Measurements from ENCODE around the gene UGGT1.
"Not testable (repeated sequence)": the region's sequence is repeated elsewhere in the genome, so short reads cannot be mapped to it uniquely, and the experiment has no call there.

The UGGT1 gene

DNA sequence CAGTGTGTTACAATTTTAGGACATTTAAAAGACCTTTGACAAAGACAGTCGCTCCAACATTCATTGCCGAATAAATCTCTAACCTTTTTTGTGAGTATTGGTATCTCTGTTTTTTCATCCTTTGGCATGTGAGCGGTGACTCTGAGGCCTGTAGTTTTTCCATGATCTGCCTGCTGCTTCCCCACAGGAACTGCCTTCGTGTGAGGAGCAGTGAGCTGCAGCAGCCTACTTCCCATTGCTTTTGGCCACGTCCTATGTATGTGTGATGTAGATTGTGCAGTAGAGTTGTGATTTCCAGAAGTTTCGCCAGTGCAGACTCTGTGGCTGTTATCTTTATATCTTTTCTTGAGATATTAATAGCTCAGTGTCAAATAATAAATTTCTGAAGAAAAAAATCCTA lies 79.8 kb downstream of the UGGT1 start:
- Histone ChIP-seq H3K4me1 (ENCODE audit: insufficient read depth, low read length) (no peaks in the 10 kb centered on the region), H3K9me3 (ENCODE audit: control insufficient read depth, insufficient read depth, low read length) (no peaks in the 10 kb centered on the region), H3K9ac (ENCODE audit: low read depth, low read length) (no peak overlapping the region), H3K36me3 (ENCODE audit: insufficient read depth, low read length) (peaks cover 26% of the 10 kb centered on the region)

DNA sequence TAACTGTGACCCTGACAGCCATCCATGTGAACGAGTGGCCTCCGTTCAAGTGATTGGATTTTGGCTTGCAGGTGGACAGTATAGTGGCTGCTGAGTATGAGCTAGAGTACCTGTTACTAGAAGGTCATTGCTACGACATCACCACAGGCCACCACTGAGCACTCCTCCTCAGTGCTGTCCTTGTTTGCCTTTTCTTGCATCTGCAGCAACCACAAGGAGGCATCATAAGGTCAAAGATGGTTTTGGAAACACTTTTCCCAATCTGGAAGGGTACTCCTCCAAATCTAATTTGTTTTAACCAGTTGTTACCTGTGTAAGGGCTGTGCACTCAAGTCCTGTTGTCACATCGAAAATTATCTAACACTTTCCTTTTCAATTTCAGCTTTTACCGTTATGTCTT lies 81.2 kb downstream of the UGGT1 start:
- Histone ChIP-seq H3K4me1 (ENCODE audit: insufficient read depth, low read length) (no peaks in the 10 kb centered on the region), H3K9ac (ENCODE audit: low read depth, low read length) (no peak overlapping the region), H3K36me3 (ENCODE audit: insufficient read depth, low read length) (peaks cover 23% of the 10 kb centered on the region), H3K9me3 (ENCODE audit: control insufficient read depth, insufficient read depth, low read length) (no peaks in the 10 kb centered on the region)

DNA sequence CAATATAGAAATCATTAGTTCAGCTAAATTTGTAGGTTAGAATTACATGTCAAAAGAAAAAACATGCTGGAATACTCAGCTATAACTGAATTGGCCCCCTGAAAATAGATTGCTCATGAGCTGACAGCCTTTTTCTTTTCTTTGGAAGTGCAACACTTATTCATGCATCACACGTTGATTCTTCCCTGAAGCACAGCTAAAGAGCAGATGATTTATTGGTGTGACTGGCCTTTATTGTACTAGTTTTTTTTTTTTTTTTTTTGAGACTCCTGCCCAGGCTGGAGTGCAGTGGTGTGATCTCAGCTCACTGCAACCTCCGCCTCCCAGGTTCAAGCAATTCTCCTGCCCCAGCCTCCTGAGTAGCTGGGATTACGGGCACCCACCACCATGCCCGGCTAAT lies 83.1 kb downstream of the UGGT1 start:
- not testable (repeated sequence) for H3K4me1 ChIP-seq (ENCODE audit: insufficient read depth, low read length); H3K9ac ChIP-seq (ENCODE audit: low read depth, low read length); H3K9me3 ChIP-seq (ENCODE audit: control insufficient read depth, insufficient read depth, low read length)
- peaks cover 26% of the 10 kb centered on the region for H3K36me3 ChIP-seq (ENCODE audit: insufficient read depth, low read length)

DNA sequence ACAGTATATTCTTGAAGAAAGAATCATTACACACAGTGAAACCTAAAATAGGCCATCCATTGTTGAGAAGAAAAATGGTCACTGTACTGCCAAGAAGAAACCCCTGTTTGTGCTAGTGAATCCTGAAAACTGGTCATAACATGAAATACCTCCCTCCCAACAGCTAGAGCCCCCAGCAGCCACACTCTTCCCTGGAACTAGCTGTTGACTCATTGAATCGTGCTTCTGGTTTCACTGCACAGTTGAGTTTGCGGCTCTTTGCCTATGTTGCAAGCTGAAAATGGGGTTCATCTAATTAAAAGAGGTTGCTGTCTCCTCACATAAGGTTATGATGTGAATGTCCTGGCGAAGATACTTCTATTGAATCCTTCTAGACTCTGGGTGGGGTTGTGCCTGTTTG lies 86.3 kb downstream of the UGGT1 start:
- Histone ChIP-seq H3K4me1 (ENCODE audit: insufficient read depth, low read length) (no peaks in the 10 kb centered on the region), H3K9me3 (ENCODE audit: control insufficient read depth, insufficient read depth, low read length) (no peaks in the 10 kb centered on the region), H3K36me3 (ENCODE audit: insufficient read depth, low read length) (peaks cover 31% of the 10 kb centered on the region), H3K9ac (ENCODE audit: low read depth, low read length) (no peak overlapping the region)

DNA sequence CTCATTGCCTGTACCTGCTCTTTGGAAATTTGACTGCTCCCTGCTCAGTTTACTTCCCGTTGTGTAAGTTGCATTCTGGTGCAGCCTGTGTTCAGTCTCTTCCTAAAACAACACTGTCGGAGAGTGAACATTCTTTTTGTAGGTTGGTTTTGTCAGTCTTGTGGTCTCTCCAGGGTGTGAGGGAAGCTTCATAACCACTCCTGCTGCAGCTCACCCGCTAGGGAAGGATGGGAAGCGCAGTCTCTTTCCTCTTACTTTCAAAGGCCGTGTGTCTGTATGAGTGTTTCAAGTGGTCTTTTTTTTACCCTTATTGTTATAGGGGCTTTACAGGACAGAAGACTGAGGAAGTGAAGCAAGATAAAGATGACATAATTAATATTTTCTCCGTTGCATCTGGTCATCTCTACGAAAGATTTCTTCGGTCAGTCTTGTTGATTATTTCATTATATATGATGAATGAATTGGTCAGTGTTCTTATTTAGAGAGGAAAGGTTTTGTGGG lies 87.2 kb downstream of the UGGT1 start:
- Histone ChIP-seq H3K36me3 (ENCODE audit: insufficient read depth, low read length) (peaks cover 27% of the 10 kb centered on the region), H3K9ac (ENCODE audit: low read depth, low read length) (no peak overlapping the region), H3K9me3 (ENCODE audit: control insufficient read depth, insufficient read depth, low read length) (no peaks in the 10 kb centered on the region), H3K4me1 (ENCODE audit: insufficient read depth, low read length) (no peaks in the 10 kb centered on the region)

DNA sequence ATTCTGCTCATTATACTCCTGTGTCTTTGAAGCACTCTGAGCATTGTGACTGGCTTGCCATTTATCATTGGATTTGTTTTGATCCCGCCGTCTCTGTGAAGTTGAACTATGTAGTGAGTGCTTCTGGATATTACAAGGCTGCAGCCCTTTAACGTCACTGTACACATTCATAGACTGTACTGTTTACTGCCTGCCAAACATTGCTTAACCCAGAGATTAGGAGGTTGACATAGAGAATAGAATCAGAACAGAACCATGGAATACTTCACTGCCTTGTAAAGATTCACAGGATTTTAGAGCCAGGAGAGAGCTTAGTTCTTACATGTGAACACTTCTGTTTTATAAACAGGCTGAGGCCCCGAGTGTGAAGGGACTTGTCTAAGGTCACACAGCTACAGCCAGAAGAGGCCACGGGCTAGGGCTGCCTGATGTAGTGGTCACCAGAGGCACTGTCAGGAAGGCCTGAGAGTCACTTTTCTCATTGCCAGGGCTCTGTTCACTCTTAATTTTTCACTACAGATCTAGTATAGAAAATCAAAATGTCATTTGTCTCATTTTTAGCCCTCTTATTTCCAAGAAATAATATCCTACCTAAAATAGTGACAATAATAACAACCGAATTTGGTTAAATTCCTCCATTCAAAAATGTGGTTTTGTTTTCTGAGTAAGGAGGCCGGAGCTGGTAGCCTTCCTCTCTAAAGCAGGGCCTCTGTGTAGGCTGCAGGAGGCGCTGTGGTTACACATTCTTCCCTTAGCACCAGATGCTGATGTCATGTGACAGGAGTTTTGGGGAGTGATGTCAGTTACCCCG lies 87.9 kb downstream of the UGGT1 start:
- H3K9ac ChIP-seq (ENCODE audit: low read depth, low read length) = no peak overlapping the region

DNA sequence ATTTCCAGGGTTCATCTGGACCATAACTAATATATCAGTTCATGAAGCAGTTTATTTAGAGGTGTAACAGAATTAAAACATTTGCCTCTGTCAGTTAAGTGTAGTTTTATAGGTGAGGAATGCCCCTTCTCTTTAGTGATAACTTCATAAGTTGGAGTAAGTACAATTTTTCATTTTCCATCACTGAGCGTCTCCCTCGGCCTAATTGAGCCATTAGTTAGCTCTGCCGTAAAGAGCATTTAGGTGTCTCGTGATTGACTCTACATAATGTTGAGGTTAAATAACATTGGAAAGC lies 88.4 kb downstream of the UGGT1 start:
- Histone ChIP-seq H3K36me3 (ENCODE audit: insufficient read depth, low read length) (peaks cover 24% of the 10 kb centered on the region), H3K9ac (ENCODE audit: low read depth, low read length) (no peak overlapping the region), H3K4me1 (ENCODE audit: insufficient read depth, low read length) (no peaks in the 10 kb centered on the region), H3K9me3 (ENCODE audit: control insufficient read depth, insufficient read depth, low read length) (no peaks in the 10 kb centered on the region)

More for the DNA sequence above, 87.9 kb downstream of the UGGT1 start:
- H3K4me1 ChIP-seq (ENCODE audit: insufficient read depth, low read length) = no peaks in the 10 kb centered on the region
- peaks cover 25% of the 10 kb centered on the region for H3K36me3 ChIP-seq (ENCODE audit: insufficient read depth, low read length)
- H3K9me3 ChIP-seq (ENCODE audit: control insufficient read depth, insufficient read depth, low read length) = no peaks in the 10 kb centered on the region

DNA sequence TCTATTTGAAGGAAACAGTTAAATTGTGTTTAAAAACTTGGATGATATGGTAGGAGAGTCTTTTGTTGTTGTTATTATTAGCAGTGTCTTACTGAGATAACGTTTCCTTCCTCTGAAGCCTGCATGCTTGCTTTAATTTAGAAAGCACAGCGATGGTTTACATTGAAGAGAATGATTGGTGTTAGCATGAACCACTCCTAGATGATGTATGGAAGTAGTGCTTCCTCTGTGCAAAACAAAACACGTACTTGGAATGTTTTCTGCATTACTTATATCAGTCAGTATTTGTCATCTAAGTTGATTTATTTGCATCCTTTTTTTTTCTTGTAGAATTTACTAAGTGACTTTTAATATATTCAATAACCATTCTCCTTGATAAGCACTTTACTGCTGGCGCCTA lies 89.0 kb downstream of the UGGT1 start:
- no peaks in the 10 kb centered on the region for H3K9me3 ChIP-seq (ENCODE audit: control insufficient read depth, insufficient read depth, low read length)
- no peak overlapping the region for H3K9ac ChIP-seq (ENCODE audit: low read depth, low read length)
- peaks cover 21% of the 10 kb centered on the region for H3K36me3 ChIP-seq (ENCODE audit: insufficient read depth, low read length)
- no peaks in the 10 kb centered on the region for H3K4me1 ChIP-seq (ENCODE audit: insufficient read depth, low read length)

DNA sequence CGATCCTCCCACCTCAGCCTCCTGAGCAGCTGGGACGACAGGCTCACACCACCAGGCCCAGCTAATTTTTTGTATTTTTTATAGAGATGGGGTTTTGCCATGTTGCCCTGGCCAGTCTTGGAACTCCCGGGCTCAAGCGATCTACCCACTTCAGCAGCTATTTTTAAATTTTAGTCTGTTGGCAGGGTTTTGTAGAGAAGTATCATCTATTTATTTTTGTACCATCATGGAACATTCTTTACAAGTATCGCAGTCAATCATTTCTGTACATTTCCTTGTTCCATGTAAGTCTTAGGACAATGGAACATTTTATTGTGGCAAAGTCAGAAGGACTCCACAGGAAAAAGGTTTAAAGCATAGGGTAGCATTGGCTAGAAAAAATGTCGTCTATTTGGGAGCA lies 94.6 kb downstream of the UGGT1 start:
- H3K4me1 ChIP-seq (ENCODE audit: insufficient read depth, low read length) = no peaks in the 10 kb centered on the region
- H3K9ac ChIP-seq (ENCODE audit: low read depth, low read length) = no peak overlapping the region

DNA sequence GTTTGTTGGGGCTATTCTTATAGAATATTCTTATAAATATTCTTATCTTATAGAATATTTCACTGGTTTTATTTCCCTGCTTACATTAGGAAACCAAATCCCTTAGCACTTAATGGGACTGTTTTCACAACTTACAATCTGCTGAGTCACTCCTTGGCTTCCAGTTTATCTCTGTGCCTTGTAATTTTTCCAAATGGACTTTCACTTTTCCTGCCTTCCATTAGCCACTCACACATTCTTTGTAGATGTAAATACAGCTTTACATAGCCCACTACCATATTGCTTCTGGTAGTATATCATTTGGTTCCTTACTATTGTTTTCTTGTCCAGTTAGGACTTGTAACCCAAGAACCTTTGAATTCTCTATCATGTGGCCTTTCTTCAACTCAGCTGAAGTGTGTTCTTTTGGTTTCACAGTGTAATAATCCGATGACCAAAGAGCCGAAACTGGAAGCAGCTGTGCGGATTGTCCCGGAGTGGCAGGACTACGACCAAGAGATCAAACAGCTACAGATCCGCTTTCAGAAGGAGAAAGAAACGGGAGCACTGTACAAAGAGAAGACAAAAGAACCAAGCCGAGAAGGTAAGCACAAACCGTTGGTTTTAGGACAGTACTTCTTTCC lies 96.1 kb downstream of the UGGT1 start:
- Histone ChIP-seq H3K36me3 (ENCODE audit: insufficient read depth, low read length) (peaks cover 13% of the 10 kb centered on the region), H3K4me1 (ENCODE audit: insufficient read depth, low read length) (no peaks in the 10 kb centered on the region)

More for the DNA sequence above, 94.6 kb downstream of the UGGT1 start:
- Histone ChIP-seq H3K36me3 (ENCODE audit: insufficient read depth, low read length) (peaks cover 15% of the 10 kb centered on the region), H3K9me3 (ENCODE audit: control insufficient read depth, insufficient read depth, low read length) (no peaks in the 10 kb centered on the region)

DNA sequence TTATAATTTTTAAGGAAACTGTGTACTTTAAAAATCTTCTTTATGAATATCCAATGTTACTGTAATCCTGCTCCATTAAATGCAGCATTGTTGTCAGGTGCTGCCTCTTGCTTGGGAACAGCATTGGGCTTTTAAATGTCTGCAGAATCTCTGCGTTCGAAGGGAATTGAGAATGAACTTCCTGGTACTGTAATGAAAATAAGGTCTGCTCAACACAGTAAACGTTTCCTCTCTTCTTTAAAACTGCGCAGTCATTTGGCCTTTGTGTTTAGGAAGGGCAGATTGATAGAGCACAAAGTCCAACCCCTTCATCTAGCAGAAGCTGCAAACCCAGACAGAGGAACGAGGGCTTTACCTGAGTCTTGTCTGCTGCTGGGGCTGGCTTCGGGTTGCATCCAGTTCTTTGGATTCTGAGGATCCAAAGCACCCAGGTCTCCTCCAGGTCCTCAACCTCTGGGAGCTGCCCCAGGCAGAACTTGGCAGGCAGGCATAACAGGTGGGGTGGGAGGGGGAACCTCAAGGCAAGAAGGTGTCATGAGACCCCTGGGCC lies 104.5 kb downstream of the UGGT1 start:
- H3K9me3 ChIP-seq (ENCODE audit: control insufficient read depth, insufficient read depth, low read length) = no peaks in the 10 kb centered on the region
- H3K36me3 ChIP-seq (ENCODE audit: insufficient read depth, low read length) = peaks cover 3% of the 10 kb centered on the region; the same call in 1 of the 2 replicates
- H3K4me1 ChIP-seq (ENCODE audit: insufficient read depth, low read length) = no peaks in the 10 kb centered on the region
- H3K9ac ChIP-seq (ENCODE audit: low read depth, low read length) = no peak overlapping the region

More for the DNA sequence above, 96.1 kb downstream of the UGGT1 start:
- H3K9me3 ChIP-seq (ENCODE audit: control insufficient read depth, insufficient read depth, low read length) = no peaks in the 10 kb centered on the region
- no peak overlapping the region for H3K9ac ChIP-seq (ENCODE audit: low read depth, low read length)

DNA sequence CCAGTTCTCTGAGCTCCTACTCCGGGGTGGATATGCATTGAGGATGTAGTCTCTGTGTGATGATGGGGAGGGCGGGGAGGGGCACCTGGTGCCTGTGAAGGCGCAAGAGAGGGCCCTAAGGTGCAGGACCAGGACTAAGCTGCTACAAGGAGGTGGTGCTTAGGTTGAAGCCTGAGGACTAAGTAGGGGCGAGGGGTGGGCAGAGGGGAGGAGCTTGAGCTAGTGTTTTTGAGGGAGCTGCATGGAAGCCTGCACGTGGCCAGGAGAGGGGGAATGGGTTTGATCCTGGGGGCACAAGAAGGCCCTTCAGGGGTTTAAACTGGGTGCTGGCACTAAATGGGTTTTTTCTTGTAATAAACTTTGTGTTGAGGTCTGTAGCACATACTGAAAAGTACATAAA lies 105.0 kb downstream of the UGGT1 start:
- Histone ChIP-seq H3K9ac (ENCODE audit: low read depth, low read length) (no peak overlapping the region), H3K4me1 (ENCODE audit: insufficient read depth, low read length) (no peaks in the 10 kb centered on the region), H3K9me3 (ENCODE audit: control insufficient read depth, insufficient read depth, low read length) (no peaks in the 10 kb centered on the region), H3K36me3 (ENCODE audit: insufficient read depth, low read length) (no peaks in the 10 kb centered on the region)

DNA sequence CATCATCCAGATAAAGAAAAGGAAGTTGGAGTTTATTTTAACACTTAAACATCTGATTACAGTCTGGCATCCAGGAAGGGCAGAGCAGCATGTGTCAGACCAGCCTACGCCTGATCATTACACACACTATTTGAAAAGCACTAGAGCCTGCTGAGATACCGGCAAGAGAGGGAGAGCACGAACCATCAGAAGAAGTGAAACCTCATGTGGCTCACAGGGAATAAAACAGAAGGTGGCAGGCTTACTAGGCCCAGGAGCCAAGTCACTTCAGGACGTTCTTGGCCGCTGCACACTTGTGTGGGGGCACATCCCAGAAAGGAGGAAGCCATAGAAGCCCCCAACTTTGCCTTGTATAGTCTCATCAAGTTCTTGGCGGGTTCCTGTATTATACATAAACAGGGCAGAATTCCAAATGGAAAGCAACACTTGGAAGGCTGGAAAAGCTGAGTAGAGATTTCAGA lies 105.5 kb downstream of the UGGT1 start:
- no peaks in the 10 kb centered on the region for H3K36me3 ChIP-seq (ENCODE audit: insufficient read depth, low read length)
- H3K9ac ChIP-seq (ENCODE audit: low read depth, low read length) = no peak overlapping the region
- no peaks in the 10 kb centered on the region for H3K4me1 ChIP-seq (ENCODE audit: insufficient read depth, low read length)
- no peaks in the 10 kb centered on the region for H3K9me3 ChIP-seq (ENCODE audit: control insufficient read depth, insufficient read depth, low read length)

DNA sequence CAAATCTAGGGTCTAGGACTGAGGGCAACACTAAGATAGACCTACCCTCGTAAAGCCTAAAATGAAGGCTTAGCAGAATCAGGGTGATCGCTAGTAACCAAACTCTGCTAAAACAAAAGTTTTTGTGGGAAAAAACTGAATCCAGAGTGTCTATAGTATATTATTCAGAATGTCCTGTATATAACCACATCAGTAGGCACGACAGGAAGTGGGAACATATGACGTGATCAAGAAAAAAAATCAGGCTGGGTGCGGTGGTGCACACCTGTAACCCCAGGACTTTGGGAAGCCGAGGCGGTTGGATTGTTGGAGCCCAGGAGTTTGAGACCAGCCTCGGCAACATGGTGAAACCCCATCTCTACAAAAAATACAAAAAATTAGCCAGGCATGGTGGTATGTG lies 106.1 kb downstream of the UGGT1 start:
- no peaks in the 10 kb centered on the region for H3K36me3 ChIP-seq (ENCODE audit: insufficient read depth, low read length)
- no peaks in the 10 kb centered on the region for H3K9me3 ChIP-seq (ENCODE audit: control insufficient read depth, insufficient read depth, low read length)
- H3K9ac ChIP-seq (ENCODE audit: low read depth, low read length) = no peak overlapping the region
- H3K4me1 ChIP-seq (ENCODE audit: insufficient read depth, low read length) = no peaks in the 10 kb centered on the region

DNA sequence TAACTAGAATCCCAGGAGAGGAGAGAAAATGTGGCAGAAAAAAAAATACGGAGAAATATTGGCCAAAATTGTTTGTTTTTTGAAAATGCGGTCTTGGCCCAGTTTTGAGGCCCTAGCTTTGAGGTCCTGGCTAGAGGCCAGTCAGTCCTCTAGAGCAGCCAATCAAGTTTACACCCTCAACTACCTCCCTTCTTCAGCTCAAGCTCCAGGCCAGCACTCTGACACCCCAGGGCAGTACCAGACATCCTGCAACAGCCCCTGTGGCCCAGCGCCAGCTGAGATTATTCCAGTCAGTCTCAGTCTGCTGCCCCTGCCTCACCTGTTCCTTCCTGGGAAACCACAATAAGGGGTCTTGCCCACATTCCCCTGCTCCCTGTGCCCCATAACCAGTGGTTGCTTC lies 107.7 kb downstream of the UGGT1 start:
- no peak overlapping the region for H3K9ac ChIP-seq (ENCODE audit: low read depth, low read length)
- no peaks in the 10 kb centered on the region for H3K9me3 ChIP-seq (ENCODE audit: control insufficient read depth, insufficient read depth, low read length)
- no peaks in the 10 kb centered on the region for H3K36me3 ChIP-seq (ENCODE audit: insufficient read depth, low read length)
- H3K4me1 ChIP-seq (ENCODE audit: insufficient read depth, low read length) = no peaks in the 10 kb centered on the region

All from ES-I3 (cell line).